Fibroblast of lung (primary cell): ENCODE measurements around the gene KCNT1. TPM values are rescaled to one million over a fixed set of nuclear protein-coding genes. Genes with fewer than 3 reads are reported as not detected.
A peak's percentile ranks its signal among the peaks of the same experiment; 100 is the strongest.

ENCODE experiments used
- DNase-seq, 2 donors: peaks; one replicate each; pipeline versions ENCODE4 v3.0.0 to v3.0.0-alpha.2; 2010; ENCODE audit warnings: low read depth in 2 of 2
- H2AFZ ChIP-seq: 2 replicates; pipeline ENCODE4 v1.5.1; 2012; ENCODE audit warnings: low read length, control low read depth, inconsistent platforms
- H3K27ac ChIP-seq: 2 replicates; pipeline ENCODE4 v1.5.1; 2011; ENCODE audit warnings: low read length, control low read depth; ENCODE audit not compliant: insufficient read depth
- H3K27me3 ChIP-seq: 2 replicates; pipeline ENCODE4 v1.5.1; 2011; ENCODE audit warnings: mild to moderate bottlenecking, low read length; ENCODE audit not compliant: control insufficient read depth, insufficient read depth
- H3K36me3 ChIP-seq: 2 replicates; pipeline ENCODE4 v1.5.1; 2011; ENCODE audit warnings: low read length; ENCODE audit not compliant: control insufficient read depth, insufficient read depth
- H3K4me1 ChIP-seq: 2 replicates; pipeline ENCODE4 v1.5.1; 2011; ENCODE audit warnings: low read length; ENCODE audit not compliant: control insufficient read depth, insufficient read depth; ENCODE audit errors: extremely low read depth
- H3K4me2 ChIP-seq: 2 replicates; pipeline ENCODE4 v1.5.1; 2011; ENCODE audit warnings: low read length, control low read depth; ENCODE audit not compliant: insufficient read depth; ENCODE audit errors: extremely low read depth
- H3K4me3 ChIP-seq, 4 experiments: fragments of 200-600 bp in 1 of 4; sonication (generic) in 1 of 4; replicated peaks in 1 of 4; 2 replicates each; pipeline ENCODE4 v1.5.1; 2011 to 2016; ENCODE audit warnings: low read length in 4 of 4, low read depth in 3 of 4, mild to moderate bottlenecking in 3 of 4, control low read depth in 2 of 4, inconsistent platforms in 1 of 4, mixed read lengths in 1 of 4; ENCODE audit not compliant: insufficient read depth in 1 of 4; ENCODE audit errors: control extremely low read depth in 1 of 4
- H3K79me2 ChIP-seq: 2 replicates; pipeline ENCODE4 v1.5.1; 2012; ENCODE audit warnings: mild to moderate bottlenecking, low read length, inconsistent platforms; ENCODE audit not compliant: control insufficient read depth, insufficient read depth
- H3K9ac ChIP-seq: 2 replicates; pipeline ENCODE4 v1.5.1; 2011; ENCODE audit warnings: mild to moderate bottlenecking, low read length, control low read depth; ENCODE audit not compliant: insufficient read depth
- H3K9me3 ChIP-seq: 2 replicates; pipeline ENCODE4 v1.5.1; 2012; ENCODE audit warnings: low read depth, low read length; ENCODE audit not compliant: control insufficient read depth, insufficient read depth
- H4K20me1 ChIP-seq: 2 replicates; pipeline ENCODE4 v1.5.1; 2011; ENCODE audit warnings: low read length; ENCODE audit not compliant: control insufficient read depth, insufficient read depth; ENCODE audit errors: extremely low read depth
- CTCF ChIP-seq, 2 donors: IDR thresholded peaks in 1 of 2; conservative IDR thresholded peaks in 1 of 2; 1 replicate in 1 of 2; 2 replicates in 1 of 2; pipeline ENCODE4 v1.5.1; 2011 to 2012; ENCODE audit warnings: low read length in 2 of 2, control low read depth in 1 of 2, inconsistent platforms in 1 of 2, low read depth in 1 of 2, mild to moderate bottlenecking in 1 of 2
- EZH2 ChIP-seq: IDR thresholded peaks from 2 replicates; pipeline ENCODE4 v1.5.1; 2012; ENCODE audit warnings: low read length, control low read depth, mild to moderate bottlenecking; ENCODE audit errors: missing control alignments
- polyA plus RNA-seq, 2 donors: library from polyadenylated mRNA; depleted of rRNA in 1 of 2; stranded (reverse) in 1 of 2; unstranded in 1 of 2; fragments of >200 nt; gene quantifications; 2 replicates each; pipeline ENCODE4 v1.2.1, GENCODE V29; 2011 to 2012; ENCODE audit warnings: missing spikeins in 1 of 2
- total RNA-seq: library from RNA; depleted of rRNA; stranded (reverse); fragments of >200 nt; gene quantifications from 2 replicates; pipeline ENCODE4 v1.2.1, GENCODE V29; 2014

KCNT1 gene
- total and polyA plus RNA-seq, 2 donors (not counting 1 experiment from before 2014, with no cell fraction given) = not detected

- no peaks in the 10 kb centered on the region for H3K79me2 ChIP-seq
- no peaks in the 10 kb centered on the region for H3K9me3 ChIP-seq
- no peak within 1 kb of the TSS for H3K9ac ChIP-seq
- H3K27ac ChIP-seq = no peak within 1 kb of the TSS
- no peaks in the 10 kb centered on the region for H3K36me3 ChIP-seq
- H3K4me3 ChIP-seq = no peak within 1 kb of the TSS
- no peaks in the 10 kb centered on the region for H4K20me1 ChIP-seq
- no peaks in the 10 kb centered on the region for H3K27me3 ChIP-seq
- DNase-seq = peak in 1 of 2 donors; percentile 4
- H3K4me2 ChIP-seq = no peak within 1 kb of the TSS
- H3K4me1 ChIP-seq = no peaks in the 10 kb centered on the region
- TF ChIP-seq EZH2 (no peak), CTCF (conservative IDR thresholded peaks at IDR 0.05 in 1 of 2, IDR thresholded peaks at IDR 0.05 in 1 of 2; ENCODE audit: low read depth in 1 of 2, low read length in 2 of 2) (no peak)
- H2AFZ ChIP-seq = no peak within 1 kb of the TSS
These were observed 39.1 kb upstream of the KCNT1 start, which contains the start of gene LCN9 for GRCh38 chr9:135662758-135663450. Gene LCN9 (plus strand): TSS chr9:135663309. CDS start chr9:135663322, 13 bp downstream.

- DNase-seq = no peak
These were observed 38.6 kb upstream of the KCNT1 start for GRCh38 chr9:135663451-135663770.

GRCh38 chr9:135663857-135664256, 38.1 kb upstream of the KCNT1 start:
- H3K4me2 ChIP-seq = no peak overlapping the region
- TF ChIP-seq CTCF (conservative IDR thresholded peaks at IDR 0.05 in 1 of 2, IDR thresholded peaks at IDR 0.05 in 1 of 2; ENCODE audit: low read depth in 1 of 2, low read length in 2 of 2) (no peak), EZH2 (no peak)
- no peak overlapping the region for H3K9ac ChIP-seq
- H3K4me1 ChIP-seq = no peaks in the 10 kb centered on the region
- H3K9me3 ChIP-seq = no peaks in the 10 kb centered on the region
- DNase-seq = no peak
- no peaks in the 10 kb centered on the region for H3K27me3 ChIP-seq
- no peak overlapping the region for H2AFZ ChIP-seq
- no peak overlapping the region for H3K27ac ChIP-seq
- H3K79me2 ChIP-seq = no peaks in the 10 kb centered on the region
- H3K4me3 ChIP-seq = no peak overlapping the region
- H3K36me3 ChIP-seq = no peaks in the 10 kb centered on the region
- H4K20me1 ChIP-seq = no peaks in the 10 kb centered on the region

More at GRCh38 chr9:135663451-135663770, 38.6 kb upstream of the KCNT1 start:
- Histone ChIP-seq H3K79me2 (no peaks in the 10 kb centered on the region), H4K20me1 (no peaks in the 10 kb centered on the region), H3K9me3 (no peaks in the 10 kb centered on the region), H3K9ac (no peak overlapping the region), H3K27ac (no peak overlapping the region), H3K4me1 (no peaks in the 10 kb centered on the region), H3K27me3 (no peaks in the 10 kb centered on the region), H3K36me3 (no peaks in the 10 kb centered on the region), H2AFZ (no peak overlapping the region), H3K4me3 (no peak overlapping the region), H3K4me2 (no peak overlapping the region)
- no peak for TF ChIP-seq CTCF (conservative IDR thresholded peaks at IDR 0.05 in 1 of 2, IDR thresholded peaks at IDR 0.05 in 1 of 2; ENCODE audit: low read depth in 1 of 2, low read length in 2 of 2)
- TF ChIP-seq EZH2 = no peak
